Kidney epithelial cell (primary cell): ENCODE data around the gene SALL1. TPM values are rescaled to one million over a fixed set of nuclear protein-coding genes. Genes with fewer than 3 reads are reported as not detected.

Source experiments
- DNase-seq: peaks from one replicate; pipeline ENCODE4 v3.0.0-alpha.2; 2010; ENCODE audit warnings: low read depth
- H3K27me3 ChIP-seq: 2 replicates; pipeline ENCODE4 v1.6.0; 2011; ENCODE audit warnings: low read length; ENCODE audit not compliant: control insufficient read depth, insufficient read depth
- H3K36me3 ChIP-seq: 2 replicates; pipeline ENCODE4 v1.5.1; 2011; ENCODE audit warnings: low read length; ENCODE audit not compliant: control insufficient read depth, insufficient read depth
- H3K4me3 ChIP-seq: 2 replicates; pipeline ENCODE4 v1.5.1; 2011; ENCODE audit warnings: low read depth, mild to moderate bottlenecking, control low read depth, low read length
- total RNA-seq: library from RNA; depleted of rRNA; stranded (reverse); fragments of >200 nt; gene quantifications from 2 replicates; pipeline ENCODE4 v1.2.3, GENCODE V29; 2015
- TF ChIP-seq, protein P1 (sequence below): IDR thresholded peaks from 2 replicates; pipeline ENCODE4 v1.5.1; 2011; ENCODE audit warnings: mild to moderate bottlenecking, moderate library complexity, low read length, control low read depth, inconsistent platforms; ENCODE audit not compliant: insufficient read depth, poor library complexity, severe bottlenecking

Gene SALL1
- total RNA-seq, 1 donor from 2014 or later: 12.3 TPM

GRCh38 chr16:51103590-51103989 is 47.5 kb downstream of the SALL1 start:
- TF ChIP-seq, protein P1, sequence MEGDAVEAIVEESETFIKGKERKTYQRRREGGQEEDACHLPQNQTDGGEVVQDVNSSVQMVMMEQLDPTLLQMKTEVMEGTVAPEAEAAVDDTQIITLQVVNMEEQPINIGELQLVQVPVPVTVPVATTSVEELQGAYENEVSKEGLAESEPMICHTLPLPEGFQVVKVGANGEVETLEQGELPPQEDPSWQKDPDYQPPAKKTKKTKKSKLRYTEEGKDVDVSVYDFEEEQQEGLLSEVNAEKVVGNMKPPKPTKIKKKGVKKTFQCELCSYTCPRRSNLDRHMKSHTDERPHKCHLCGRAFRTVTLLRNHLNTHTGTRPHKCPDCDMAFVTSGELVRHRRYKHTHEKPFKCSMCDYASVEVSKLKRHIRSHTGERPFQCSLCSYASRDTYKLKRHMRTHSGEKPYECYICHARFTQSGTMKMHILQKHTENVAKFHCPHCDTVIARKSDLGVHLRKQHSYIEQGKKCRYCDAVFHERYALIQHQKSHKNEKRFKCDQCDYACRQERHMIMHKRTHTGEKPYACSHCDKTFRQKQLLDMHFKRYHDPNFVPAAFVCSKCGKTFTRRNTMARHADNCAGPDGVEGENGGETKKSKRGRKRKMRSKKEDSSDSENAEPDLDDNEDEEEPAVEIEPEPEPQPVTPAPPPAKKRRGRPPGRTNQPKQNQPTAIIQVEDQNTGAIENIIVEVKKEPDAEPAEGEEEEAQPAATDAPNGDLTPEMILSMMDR: no peak
- Histone ChIP-seq H3K27me3 (peaks cover 7% of the 10 kb centered on the region), H3K4me3 (no peak overlapping the region), H3K36me3 (no peaks in the 10 kb centered on the region)
- DNase-seq: no peak

- TF ChIP-seq, protein P1: no peak
- Histone ChIP-seq H3K4me3 (no peak overlapping the region), H3K27me3 (no peaks in the 10 kb centered on the region), H3K36me3 (no peaks in the 10 kb centered on the region)
- no peak for DNase-seq
Observed at GRCh38 chr16:51097729-51098128, 53.3 kb downstream of the SALL1 start.

DNA sequence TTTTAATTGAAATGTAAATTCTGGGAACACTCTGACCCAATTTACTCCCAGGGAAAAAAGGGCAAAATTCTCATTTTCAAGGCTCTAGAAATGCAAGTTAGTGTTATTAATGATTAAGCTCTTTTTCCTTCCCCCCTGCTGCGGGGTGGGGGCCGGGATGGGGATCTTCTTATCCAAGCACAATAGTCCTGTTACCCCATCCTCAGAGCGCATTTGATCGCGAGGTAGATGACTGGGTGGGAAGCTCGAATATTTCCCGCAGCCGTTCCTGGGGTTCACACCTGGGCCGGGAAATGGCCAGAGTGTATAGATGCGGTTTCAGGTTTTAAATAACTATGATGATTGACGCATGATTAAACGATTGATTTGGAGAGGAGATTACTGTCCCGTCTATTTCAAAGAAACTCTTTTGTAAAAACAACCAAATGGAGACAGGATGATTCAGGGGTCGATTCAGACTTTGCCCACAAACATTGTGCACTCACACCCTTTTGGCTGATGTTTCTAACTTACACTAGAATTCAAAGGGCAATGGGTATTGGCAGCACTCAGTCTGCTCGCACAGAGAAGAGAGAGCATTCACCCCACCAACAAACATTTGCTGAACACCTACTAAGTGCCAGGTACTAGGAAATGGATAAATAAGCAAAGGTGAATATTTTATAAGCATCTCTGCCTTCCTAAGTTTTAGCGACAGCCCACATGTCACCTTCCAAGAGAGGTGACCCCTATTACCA is 55.0 kb downstream of the SALL1 start:
- H3K36me3 ChIP-seq: no peaks in the 10 kb centered on the region
- H3K27me3 ChIP-seq: no peaks in the 10 kb centered on the region
- DNase-seq: no peak
- TF ChIP-seq, protein P1: no peak
- no peak overlapping the region for H3K4me3 ChIP-seq

DNA sequence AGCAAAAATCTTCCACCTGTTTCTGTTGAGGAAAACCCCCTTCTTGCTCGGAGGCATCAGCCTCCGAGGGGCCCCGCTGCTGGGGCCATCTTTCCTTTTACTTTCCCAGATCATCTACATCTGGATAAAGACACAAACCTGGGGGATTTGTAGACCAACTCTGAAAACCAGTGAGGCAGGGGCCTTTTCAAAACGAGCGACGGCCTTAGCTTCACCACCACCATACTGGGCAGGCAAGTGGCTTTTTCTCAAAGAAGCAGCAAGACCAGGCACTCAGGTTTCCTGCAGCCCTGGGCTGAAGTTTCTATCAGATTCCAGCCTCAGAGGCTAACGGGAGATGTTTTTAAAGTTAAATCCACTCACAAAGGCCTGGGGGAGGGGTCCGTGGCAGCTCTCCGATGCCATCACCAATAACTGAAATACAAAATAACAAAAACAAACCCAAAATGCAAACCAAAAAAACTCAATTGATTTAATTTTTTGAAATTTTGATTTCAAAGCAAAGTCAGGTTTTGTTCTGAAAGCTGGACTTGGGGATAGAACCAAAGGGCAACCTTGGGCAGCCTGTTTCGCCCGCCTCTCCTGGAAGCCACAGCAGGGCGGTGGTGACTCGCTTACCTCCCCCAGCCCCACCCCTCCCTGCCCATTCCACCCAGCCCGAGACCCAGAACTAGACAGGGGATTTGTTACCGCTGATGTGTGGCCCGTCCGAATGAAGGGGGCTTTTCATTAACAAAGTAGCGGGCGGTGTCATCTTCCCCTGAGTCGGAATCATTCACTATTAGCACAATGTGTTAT is 55.8 kb downstream of the SALL1 start:
- TF ChIP-seq, protein P1: no peak
- no peak for DNase-seq
- H3K4me3 ChIP-seq: no peak overlapping the region
- no peaks in the 10 kb centered on the region for H3K36me3 ChIP-seq
- no peaks in the 10 kb centered on the region for H3K27me3 ChIP-seq

GRCh38 chr16:51093726-51094280 is 57.3 kb downstream of the SALL1 start:
- no peaks in the 10 kb centered on the region for H3K36me3 ChIP-seq
- TF ChIP-seq, protein P1: no peak
- DNase-seq: no peak

More at GRCh38 chr16:51093726-51094280, 57.3 kb downstream of the SALL1 start:
- Histone ChIP-seq H3K27me3 (no peaks in the 10 kb centered on the region), H3K4me3 (no peak overlapping the region)
